Activated CD8-positive, alpha-beta memory T cell treated with anti-CD3 and anti-CD28 coated beads, Interleukin-2, amount 50 U/mL, for 1 hour (primary cell): ENCODE measurements around the gene SH2D1B.

ENCODE experiments used
- DNase-seq: peaks from one replicate; pipeline ENCODE4 v3.0.0-alpha.2; 2020; ENCODE audit errors: extremely low read depth

SH2D1B gene

DNA sequence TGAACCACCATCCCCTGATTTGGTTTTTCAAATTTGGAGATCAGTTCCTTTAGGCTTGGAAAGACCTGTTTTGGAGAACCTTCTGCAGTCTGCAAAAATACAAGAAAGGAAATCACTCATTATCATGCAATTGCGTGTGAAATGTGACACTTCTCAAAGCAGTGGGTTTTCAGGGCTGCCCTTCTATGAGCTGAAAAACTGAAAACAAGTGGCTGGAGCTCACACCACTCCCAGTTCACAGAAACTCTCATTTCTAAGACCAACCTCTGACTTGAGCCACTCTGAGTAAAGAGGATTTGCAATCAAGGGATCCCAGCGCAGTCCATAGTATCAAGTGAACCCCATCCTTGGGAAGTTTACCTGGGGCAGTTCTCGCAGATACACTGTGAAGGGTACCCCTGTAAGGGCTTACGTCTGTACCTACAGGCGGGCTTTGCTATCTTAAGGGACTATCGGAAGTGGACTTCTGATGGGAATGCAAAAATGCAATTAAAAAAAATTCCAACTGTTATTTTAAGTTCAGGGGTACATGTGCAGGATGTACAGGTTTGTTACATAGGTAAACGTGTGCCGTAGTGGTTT is 12.8 kb downstream of the SH2D1B start:
- no peak for DNase-seq

DNA sequence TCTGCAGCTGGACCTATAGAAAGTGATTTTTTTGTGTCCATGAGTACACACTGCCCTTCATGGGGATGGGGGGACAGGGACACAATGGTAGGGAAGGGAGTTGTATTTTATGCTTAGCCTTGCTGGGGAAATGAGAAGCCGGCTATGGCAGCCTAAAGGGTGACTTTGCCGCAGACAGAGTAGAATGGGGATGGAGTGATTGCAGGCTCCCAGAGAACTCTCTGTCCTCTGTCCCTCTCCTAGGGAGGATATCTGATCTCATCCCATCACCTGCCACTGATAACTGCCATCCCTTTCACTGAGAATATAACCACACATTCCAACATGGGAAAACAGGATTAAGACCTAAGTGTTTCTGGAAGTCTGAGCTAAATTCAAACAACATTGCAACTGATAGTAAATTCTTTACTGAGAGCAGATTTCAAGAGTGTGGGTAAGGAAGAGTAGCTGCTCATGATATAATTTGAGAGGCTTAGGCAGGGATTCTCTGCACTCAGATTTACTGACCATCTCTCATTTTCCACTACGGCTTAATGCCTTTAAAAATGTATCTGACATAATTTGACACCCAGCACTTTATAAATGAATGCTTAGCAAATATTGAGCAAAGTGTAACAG is 13.9 kb downstream of the SH2D1B start:
- DNase-seq: no peak

DNA sequence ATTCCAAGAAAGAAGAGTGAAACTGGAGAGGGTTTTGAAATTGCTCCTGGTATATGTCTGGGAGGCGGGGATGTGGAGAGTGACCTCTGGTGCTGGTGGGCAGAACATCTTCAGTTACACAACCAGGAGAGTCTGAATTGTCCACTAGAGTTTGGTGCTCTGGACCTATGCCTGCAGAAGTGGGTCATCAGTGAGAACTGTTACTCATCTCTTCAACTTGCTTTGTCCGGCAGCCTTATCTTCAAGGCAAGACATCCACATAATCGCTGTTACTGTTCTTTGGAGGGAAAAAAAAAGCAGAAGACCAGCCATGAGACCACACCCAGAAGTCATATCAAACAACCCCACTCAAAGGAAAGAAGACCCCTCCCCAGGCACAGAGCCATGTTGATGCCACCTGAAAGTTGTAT is 14.9 kb downstream of the SH2D1B start:
- DNase-seq: no peak

DNA sequence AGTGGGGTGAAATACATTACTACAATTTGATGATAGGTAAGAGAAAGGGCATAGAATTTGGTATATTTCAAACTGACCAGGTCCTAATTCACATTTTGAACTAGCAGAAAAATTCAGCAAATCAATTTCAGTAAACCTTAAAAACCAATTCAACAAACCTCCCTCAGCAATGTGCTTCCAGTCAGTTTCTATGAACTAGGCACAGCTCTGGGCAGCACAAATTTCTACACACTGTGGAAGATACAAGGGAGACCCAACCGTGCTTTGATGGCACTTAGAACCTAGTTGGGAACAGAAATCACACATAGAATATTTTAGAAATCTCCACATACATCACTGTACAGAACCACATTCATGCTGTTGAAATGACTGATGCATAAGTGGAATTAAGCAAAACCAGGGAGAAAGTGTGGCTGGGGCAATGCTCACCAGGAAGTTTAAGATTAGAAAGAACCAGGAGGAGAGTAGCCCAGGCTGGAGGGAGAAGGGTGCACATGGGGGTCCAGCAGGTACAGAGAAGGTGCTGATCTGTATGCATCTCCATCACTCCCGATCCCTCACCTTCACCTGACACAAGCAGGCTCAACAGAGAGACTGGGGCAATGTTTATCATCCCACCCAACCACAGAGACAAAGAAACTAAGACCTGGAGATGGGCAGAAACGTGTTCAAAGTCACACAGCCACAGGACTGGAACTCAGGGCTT is 15.6 kb downstream of the SH2D1B start:
- DNase-seq: no peak

DNA sequence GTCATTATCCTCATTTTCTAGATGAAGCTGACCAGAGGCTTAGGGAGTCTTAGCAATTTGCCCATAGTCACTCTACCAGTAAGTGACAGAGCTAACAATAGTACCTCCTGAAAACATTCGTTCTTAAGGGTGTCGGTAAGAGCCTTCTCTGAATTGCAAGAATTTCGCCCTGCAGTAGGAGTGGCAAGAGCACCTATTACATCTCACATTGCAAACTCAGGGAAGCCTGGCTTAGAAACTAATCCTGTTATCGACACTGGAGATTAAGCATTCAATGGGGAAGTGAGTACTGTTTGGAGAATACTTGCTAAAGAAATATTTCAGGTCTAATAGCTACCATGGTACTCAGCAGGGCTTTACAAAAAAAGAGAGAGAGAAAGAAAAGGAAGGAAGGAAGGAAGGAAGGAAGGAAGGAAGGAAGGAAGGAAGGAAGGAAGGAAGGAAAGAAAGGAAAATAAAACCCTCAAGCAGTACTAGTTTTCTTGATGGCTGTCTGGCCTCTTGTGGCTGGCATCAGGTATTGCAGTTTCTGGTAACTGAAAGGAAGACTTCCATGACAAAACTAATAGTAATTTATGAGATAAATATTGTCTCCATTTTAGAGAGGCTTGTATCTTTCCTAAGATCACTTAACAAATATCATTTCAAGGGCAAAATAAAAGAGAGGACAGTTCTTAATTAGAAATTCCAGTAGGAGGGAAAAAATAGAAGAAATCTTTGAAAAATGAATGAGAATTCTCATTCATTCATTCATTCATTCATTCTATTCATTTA is 20.0 kb downstream of the SH2D1B start:
- no peak for DNase-seq

DNA sequence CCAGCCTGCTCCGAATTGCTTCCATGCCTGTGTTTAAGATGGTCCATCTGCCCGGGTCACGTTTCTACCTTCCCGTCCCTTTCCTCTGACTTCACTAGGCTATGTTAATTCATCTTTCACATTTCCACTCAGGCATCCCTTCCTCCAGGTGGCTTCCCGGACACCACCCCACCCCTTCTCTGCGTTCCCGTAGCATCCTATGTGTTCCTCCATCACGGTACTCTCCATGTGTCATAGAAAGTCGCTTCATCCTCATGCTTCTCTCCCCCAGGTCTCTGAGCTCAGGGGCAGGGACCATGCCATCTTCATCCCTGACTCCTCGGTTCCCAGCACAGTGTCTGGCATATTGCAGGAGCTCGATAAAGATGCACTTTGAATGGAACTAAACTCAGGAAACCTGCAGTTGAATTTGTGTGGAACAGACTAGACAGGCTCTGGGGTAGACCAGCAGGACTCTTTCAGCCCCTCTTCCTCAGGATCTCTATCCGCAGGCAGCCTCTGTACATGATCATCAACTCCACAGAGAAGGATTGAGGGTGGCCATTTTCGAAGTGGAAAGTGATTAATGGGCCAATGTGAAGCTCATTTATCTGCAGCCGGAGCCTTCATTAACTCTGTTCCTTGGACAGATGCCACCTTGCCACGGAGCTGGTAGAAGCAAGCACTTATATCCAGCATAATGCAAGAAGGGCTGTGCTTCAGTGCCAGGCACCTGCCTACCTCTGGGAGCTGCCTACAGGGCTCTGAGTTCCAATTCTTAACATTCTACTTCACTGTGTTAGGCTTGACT is 21.3 kb downstream of the SH2D1B start:
- DNase-seq: no peak

DNA sequence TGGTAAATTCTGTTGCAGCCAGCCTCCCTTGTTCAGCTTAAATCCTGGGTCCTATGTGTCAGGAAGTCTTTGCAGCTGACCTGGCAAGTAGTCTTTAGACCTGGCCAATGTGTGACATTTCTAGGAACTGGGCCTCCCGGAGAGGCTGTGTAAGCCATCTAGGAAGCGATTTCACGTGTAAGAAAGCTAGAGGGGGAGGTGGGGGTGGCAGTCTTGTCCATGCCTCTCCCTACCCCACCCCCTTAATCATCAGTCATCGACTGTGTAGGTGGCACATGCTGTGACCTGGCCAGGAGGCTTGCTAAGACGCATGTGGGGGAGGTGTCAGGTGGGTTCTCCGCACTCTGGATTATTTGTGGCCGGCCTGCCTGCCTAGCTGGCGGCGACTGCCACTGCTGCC is 22.0 kb downstream of the SH2D1B start:
- no peak for DNase-seq

DNA sequence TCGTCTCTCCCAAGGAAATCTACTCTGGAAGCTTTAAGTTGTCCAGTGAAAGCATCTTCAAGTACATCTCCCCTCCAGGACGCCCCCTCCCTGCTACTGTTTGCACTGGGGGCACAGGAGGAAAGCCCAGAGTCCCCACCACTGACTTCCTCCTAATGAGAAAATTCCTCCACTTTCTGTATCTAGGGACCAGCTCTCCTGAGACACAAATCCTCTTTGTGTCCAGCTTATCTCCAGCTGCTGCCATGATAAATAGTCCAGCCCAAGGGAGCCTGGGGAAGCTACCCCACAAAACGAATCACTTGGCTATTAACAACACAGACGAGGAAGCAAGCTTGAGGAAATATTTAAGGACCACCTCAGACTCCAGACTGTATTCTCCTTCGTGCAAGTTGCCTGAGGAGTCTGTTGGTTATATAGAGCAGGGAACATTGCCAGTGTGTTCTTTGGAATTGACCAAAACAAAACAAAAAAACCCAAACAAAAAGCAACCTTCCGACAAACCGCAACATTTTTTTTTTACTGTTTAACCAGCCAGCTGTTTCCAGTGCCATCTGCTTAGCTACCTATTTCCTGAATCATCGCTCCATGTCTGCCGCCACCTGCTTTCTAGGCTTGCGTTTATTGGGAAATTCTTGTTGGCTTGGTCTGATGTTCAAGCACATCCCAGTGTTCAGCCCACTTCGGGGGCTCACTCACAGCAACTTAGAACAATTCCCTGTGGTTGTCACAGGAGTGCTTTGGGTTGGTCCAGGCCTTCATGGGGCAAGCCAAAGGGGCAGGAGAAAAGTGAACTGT is 22.7 kb downstream of the SH2D1B start:
- no peak for DNase-seq

DNA sequence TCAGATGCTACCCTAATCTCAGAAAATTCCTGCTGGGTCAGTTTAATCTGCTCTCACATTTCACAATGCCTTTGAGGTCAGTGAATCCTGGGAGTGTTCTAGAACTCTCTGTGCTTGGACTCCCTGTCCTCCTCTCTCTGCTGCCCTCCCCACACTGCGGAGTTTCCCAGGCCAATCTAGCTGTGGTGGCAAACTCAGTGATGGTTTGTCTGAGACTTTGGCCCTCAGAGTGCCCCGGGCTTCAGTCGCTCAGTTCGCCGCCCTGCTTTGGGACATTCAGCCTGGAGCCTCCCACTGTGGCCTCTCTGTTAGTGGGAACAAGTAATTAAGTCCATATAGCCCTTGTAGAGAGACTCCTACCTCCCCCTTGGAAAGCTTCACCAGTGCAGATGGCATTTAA is 23.3 kb downstream of the SH2D1B start:
- no peak for DNase-seq

DNA sequence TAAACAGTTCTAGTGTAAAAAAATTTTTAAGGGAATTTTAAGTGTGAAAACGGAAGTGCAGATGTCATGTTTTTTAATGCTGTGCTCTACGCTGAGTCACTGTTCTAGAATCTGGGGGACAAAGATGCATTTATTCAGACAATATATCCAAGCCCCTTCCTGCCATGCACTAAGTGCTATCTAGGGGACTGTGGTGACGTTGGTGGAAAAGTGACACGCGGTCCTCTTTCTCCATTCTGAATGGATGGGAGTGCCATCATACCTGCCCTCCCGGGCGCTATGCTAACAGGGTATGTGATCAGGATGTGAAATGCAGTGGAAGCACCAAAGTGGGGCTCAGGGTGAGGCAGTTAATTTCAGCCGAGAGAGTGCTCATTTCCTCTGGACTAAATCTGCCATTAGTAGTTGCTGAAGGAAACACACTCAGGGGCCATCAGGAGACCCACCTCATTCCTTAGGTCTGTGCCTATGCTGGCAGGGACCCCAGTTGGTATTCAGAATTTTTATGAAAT is 23.8 kb downstream of the SH2D1B start:
- DNase-seq: no peak

DNA sequence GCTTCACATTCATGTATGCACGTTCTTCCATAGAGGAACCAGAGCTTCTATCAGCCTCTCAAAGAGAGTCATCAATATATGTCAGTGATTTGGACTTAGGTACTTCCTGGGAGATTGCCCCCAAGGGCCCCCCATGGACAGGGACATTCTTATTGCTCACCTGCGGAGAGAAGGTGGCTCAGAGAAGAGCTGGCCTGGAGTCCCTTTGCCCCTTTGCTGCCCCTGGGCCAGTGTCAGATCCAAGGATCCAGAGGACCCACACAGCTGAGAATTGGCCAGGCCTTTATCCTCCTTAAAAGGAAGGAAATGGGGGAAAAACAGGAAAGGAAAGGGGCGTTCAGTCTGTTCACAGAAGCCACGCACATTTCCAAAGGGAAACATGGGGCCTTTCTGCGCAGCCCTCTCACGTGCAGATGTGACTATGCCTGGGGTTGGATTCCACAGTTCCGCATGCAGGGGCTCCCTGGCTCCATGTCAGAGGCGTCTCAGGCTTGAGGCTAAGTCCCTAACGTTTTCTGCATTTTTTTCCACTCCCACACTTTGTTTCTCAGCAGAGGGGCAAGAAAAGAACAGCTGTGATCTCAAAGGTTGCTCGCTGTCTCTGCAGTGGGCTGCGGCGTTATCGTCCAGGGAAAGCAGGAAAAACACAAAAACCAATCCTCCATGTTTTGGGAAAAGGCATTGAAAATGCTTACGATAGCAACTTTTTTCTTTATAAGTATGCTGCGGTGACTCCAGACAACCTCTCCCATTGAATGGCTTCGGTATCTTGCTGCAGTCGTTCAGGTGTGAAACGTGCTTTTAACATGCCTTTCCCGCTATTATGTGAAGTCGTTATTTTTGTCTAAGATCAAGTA is 24.5 kb downstream of the SH2D1B start:
- no peak for DNase-seq

DNA sequence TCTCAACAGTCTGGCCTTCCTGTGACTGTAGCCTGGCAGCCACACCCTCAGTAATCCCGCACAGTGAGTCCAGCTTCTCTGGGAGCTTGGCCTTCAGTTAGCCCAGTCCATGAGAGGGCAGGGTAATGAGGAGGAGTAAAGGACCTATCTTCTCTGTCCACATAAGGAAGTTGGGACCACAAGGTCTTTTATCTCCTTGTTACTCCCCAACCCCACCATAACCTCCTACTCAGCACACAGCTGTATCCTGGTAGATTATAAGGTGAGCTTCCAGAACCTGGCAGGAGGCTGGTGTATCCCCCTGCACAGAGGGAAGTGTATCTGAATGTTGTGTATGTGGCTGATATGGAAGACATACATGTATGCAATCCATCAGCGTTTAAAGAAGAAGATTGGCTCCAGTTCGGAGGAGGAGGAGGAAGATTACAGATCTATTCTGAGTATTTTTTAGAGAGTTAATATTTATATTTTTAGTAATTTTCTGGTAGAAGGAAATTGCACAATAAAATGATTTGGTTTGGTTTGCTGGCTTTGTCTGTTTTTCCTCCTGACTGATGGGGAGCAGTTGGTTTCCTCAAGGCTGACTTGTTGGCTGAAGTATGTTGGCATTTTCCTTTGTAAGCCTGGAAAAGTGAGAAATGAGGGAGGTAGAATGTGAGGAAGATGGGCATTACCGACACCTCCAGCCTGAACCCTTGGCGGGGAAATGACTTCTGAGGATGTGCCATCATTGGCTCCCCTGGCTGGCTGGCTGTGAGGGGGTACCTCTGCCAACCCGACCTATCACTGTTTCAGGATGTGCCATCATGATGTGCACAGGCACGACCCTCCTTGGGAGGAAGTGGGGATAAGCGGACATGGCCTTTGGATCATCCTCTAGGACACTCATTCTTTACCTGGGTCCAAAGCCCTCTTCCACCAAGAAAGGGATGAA is 25.4 kb downstream of the SH2D1B start:
- no peak for DNase-seq

DNA sequence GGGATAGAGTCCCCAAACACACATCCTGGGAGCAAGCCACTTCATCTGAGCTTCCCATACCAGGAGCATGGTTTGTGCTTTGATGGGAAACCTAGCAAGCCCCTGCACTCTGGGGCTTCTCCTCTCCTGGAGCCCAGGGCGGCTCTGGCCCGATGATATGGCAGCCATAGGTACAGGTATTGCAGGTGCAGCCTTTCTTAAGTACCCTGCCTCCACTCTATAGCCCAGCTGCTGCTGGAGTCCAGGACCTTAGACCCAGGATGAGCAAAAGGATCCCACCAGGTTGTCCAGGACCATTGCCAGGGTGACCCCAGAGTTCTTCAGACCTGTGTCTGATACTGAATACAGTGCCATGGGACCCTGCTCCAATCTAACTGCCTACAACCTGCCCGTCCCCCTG is 26.2 kb downstream of the SH2D1B start:
- DNase-seq: no peak

DNA sequence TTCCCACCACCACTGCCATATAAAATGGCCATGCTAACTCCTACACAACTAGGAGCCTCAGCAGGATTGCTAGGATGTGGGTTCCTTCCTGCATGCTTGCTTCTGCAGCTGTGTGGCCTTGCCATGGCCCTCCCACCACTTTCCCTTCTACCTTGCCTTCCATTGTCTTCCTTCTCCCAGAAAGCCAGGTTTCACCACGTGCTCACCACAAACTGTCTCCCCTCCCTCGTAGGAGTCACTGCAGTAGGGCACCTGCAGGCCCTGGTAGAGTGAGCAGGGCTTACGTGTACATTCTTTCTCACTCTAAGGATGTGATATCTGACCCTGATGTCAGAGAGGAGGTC is 26.7 kb downstream of the SH2D1B start:
- no peak for DNase-seq

DNA sequence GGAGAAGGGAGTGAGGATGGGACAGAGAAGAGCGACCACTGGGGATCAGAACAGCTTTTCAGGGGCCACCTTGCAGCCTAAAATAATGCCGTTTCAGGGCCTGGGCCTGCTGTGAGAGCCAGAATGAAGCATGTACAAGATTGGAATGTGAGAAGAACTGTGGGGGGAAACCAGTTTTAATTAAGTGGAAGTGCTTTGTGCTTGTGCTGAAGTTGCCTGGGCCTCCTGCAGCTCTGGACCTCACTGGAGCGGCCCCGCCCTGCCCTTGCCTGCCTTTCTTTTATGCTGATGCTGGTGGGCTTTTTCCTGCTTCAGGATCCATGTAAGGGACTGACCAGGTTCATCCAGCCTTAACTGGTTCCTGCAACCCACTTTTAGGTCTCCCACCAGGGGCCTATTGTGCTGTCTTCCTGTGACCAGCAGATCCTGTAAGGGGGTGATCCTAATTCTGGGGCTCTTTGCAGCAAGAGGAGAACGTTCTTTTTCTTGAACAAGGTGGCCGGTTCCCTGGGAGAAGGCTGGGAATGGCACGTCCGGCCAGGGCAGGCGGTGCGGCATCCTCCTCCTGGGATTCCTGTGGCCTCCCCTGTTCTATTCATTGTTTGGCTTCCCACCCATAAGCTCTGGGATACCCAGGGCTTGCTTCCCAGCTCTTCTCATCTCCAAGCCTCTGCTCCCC is 27.2 kb downstream of the SH2D1B start:
- no peak for DNase-seq

DNA sequence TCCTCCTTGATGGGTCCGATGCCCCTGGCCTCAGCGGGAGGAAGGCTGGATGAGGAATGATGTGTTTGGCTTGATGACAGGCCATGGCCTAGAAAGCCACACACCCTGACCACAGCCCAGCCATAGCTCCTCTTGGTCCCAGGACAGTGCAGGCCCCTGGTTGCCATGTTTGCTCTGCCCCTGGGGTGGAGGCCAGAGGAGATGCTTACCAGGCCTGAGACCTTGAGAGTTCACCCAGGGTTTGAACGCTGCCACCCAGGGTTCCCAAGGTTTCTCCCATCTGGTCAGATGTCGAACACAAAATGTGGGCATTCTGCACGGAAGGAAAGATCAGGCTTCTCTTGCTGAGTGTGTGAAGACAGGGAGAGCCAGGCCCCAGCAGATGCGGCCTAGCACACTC is 27.8 kb downstream of the SH2D1B start:
- DNase-seq: no peak

DNA sequence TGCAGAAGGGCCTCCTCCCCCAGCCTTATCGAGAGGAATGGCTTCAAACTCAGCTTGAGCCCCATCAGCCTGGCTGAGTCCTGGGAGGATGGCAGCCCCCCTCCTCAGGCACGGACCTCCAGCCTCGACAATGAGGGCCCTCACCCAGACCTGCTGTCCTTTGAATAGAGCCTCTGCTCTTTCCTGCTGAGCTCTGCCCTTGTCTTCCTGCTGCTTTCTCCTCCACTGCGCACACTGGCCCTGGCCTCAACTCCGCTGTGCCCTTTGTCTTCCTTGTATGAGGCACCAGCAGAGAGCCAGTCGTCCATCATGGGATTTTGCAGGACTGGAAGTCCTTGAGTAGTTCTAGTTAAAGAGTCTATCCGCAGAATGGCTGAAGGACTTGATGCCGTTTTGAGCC is 28.4 kb downstream of the SH2D1B start:
- no peak for DNase-seq

DNA sequence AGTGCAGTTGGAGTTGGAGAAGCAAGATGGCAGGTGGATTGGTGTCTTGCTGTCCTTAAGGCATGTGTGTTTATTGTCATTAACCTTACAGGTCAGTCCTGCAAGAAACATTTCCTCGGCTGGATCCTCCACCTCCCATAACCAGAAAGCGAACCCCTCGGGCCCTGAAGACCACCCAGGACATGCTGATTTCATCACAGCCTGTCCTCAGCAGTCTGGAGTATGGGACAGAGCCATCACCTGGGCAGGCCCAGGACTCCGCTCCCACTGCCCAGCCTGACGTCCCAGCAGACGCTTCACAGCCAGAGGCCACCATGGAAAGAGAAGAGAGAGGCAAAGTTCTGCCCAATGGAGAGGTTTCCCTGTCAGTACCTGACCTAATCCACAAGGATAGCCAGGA is 28.8 kb downstream of the SH2D1B start:
- no peak for DNase-seq
